BLaER1 treated with 17β-estradiol and CSF1 and Interleukin-3, amounts not matched to agents 10 nM and 100 nM (cell line): Measurements from ENCODE around the gene FOXK2.

Experiments
- H3K27ac ChIP-seq, 11 experiments: shearing (Covaris generic); formaldehyde crosslinking; 2 replicates each; pipeline ENCODE4 v1.8.1; 2022
- H3K27me3 ChIP-seq, 11 experiments: shearing (Covaris generic); formaldehyde crosslinking; 2 replicates each; pipeline ENCODE4 v1.8.1; 2022
- H3K36me3 ChIP-seq, 11 experiments: shearing (Covaris generic); formaldehyde crosslinking; 2 replicates each; pipeline ENCODE4 v1.8.1; 2022
- H3K4me1 ChIP-seq, 10 experiments: shearing (Covaris generic); formaldehyde crosslinking; 2 replicates each; pipeline ENCODE4 v1.8.1; 2022
- H3K4me2 ChIP-seq, 11 experiments: shearing (Covaris generic); formaldehyde crosslinking; 2 replicates each; pipeline ENCODE4 v1.8.1; 2022
- H3K4me3 ChIP-seq, 10 experiments: shearing (Covaris generic); formaldehyde crosslinking; 2 replicates each; pipeline ENCODE4 v1.8.1; 2022
- H3K9ac ChIP-seq, 11 experiments: shearing (Covaris generic); formaldehyde crosslinking; 2 replicates each; pipeline ENCODE4 v1.8.1; 2022
- H3K9me3 ChIP-seq, 11 experiments: shearing (Covaris generic); formaldehyde crosslinking; replicated peaks in 1 of 11; 2 replicates each; pipeline ENCODE4 v1.8.1; 2022
- H4K20me1 ChIP-seq, 11 experiments: shearing (Covaris generic); formaldehyde crosslinking; 2 replicates each; pipeline ENCODE4 v1.8.1; 2022
- Cebpa-rat ChIP-seq, 11 experiments: shearing (Covaris generic); IDR thresholded peaks; 2 replicates each; pipeline ENCODE4 v1.8.1; 2022

The FOXK2 gene

DNA sequence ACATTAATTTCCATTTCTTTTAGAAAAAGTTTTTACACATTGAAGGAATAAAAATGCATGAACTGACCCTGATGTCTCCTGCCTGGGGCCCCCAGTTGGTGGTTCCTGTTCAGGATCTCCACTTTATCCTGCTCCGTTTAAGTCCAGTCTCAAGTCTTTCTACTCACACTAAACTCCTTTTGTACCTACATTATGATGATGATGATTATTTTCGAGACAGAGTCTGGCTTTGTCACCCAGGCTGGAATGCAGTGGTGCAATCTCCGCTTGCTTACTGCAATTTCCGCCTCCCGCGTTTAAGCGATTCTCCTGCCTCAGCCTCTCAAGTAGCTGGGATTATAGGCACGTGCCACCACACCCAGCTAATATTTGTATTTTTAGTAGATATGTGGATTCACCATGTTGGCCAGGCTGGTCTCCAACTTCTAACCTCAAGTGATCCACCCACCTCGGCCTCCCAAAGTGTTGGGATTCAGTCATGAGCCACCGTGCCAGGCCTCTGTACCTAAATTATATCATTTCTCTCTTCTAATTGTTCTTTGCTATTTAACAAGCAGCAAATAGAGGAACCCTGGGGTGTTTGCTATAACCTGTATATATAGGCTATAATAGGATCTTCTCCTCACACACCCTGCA lies 2.2 kb upstream of the FOXK2 start:
- Histone ChIP-seq H3K4me2 (no peak overlapping the region), H3K27me3 (no peaks in the 10 kb centered on the region), H3K9me3 (peaks cover 0 to 8% (median 5%) of the 10 kb centered on the region in 11 experiments; a peak in 3 of 22 replicates), H3K27ac (no peak overlapping the region), H4K20me1 (peaks cover 16 to 25% (median 23%) of the 10 kb centered on the region in 11 experiments; a peak in 20 of 22 replicates), H3K4me3 (no peak overlapping the region), H3K36me3 (no peaks in the 10 kb centered on the region), H3K9ac (no peak overlapping the region), H3K4me1 (peaks cover 13 to 20% (median 18%) of the 10 kb centered on the region in 10 experiments)
- TF ChIP-seq Cebpa-rat (IDR thresholded peaks at IDR 0.05): no peak

DNA sequence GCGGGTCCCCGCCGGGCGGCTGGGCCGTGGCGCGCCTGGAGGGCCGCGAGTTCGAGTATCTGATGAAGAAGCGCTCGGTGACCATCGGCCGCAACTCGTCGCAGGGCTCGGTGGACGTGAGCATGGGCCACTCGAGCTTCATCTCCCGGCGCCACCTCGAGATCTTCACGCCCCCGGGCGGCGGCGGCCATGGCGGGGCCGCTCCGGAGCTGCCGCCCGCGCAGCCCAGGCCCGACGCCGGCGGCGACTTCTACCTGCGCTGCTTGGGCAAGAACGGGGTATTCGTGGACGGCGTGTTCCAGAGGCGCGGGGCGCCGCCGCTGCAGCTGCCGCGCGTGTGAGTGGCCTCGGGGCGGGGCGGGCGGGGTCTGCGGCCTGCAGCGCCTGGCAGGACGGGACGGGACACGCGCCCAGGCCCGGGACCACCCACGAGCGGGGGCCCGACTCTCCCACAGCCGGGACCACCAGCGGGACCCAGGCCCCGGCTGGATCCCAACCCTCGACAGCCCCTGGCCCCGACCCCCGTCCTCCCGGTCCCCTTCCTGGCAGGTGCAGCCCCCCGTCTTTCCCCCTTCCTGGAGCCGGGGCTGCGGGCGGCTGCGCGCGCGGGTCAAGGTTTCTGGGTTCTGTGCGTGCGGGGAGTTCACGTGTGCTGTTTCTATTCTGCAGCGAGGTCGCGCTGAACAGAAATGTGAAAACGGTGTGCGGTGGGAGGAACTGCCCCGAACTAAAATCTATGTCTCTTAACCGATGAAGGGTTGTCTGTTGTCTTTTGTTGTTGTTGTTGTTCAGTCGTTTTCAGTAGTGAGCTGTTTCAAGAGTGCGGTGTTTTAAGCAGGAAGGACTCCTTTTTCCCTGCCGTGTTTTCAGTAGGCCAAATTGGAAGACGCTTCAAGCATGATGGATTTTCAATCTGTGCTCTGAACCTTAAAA lies 705 bp downstream of the FOXK2 start:
- TF ChIP-seq Cebpa-rat (IDR thresholded peaks at IDR 0.05): no peak
- Histone ChIP-seq H3K9ac (peak overlapping the region; percentile 83 to 99 (median 97)), H3K4me3 (peak overlapping the region; percentile 71 to 92 (median 84)), H3K4me2 (peak overlapping the region; percentile 63 to 95 (median 89)), H3K27ac (peak overlapping the region; percentile 88 to 99 (median 98)), H3K4me1 (peaks cover 41 to 49% (median 44%) of the 10 kb centered on the region in 10 experiments), H3K27me3 (no peaks in the 10 kb centered on the region), H3K36me3 (peaks cover 0 to 27% (median 10%) of the 10 kb centered on the region in 11 experiments; a peak in 15 of 22 replicates), H4K20me1 (peaks cover 44 to 54% (median 52%) of the 10 kb centered on the region in 11 experiments; a peak in 21 of 22 replicates), H3K9me3 (no peaks in the 10 kb centered on the region)

DNA sequence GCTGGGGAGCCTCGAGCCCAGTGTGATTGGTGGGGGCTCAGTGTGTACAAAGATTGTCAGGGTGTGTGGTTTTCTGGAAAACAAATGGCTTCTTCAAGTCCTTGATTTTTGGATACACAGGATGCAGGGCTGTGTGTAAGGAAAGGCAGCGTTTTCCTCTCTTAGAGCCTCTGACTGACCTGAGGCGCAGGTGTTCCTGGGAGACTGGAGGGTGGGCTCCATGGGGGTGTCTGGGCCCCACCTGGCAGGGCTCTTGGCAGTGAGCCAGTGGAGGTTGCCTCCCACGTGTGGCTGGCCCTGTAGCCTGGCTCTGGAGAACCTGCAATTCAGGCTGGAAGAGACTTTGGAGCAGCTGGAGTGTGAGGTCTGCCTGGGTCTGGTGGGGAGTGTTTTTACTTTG lies 5.0 kb downstream of the FOXK2 start:
- H3K27me3 ChIP-seq: no peaks in the 10 kb centered on the region
- no peak overlapping the region for H3K4me3 ChIP-seq
- peaks cover 0 to 33% (median 15%) of the 10 kb centered on the region in 11 experiments; a peak in 15 of 22 replicates for H3K36me3 ChIP-seq
- H3K27ac ChIP-seq: peak overlapping the region in 3 of 11 experiments; percentile 11 to 38 (median 36); a peak in 5 of 22 replicates
- no peaks in the 10 kb centered on the region for H3K9me3 ChIP-seq
- H4K20me1 ChIP-seq: peaks cover 87 to 97% (median 95%) of the 10 kb centered on the region in 11 experiments; a peak in 21 of 22 replicates
- peak overlapping the region in 10 of 11 experiments; percentile 2 to 50 (median 34); a peak in 16 of 22 replicates for H3K4me2 ChIP-seq
- peak overlapping the region in 5 of 11 experiments; percentile 19 to 59 (median 30); a peak in 7 of 22 replicates for H3K9ac ChIP-seq
- no peak for TF ChIP-seq Cebpa-rat (IDR thresholded peaks at IDR 0.05)
- peaks cover 64 to 85% (median 80%) of the 10 kb centered on the region in 10 experiments for H3K4me1 ChIP-seq

DNA sequence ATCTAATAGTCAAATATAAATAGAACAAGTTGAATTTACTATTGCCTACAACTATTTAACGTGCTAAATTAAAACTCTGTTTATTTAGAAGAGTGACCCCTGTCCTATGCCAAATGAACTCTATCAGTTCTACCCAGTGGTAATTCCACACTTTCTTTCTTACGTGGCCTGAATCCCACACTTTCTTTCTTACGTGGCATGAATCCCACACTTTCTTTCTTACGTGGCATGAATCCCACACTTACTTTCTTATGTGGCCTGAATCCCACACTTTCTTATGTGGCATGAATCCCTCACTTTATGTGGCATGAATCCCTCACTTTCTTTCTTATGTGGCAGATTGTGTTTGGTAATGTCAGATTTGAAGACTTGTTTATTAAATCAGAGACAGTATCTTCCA lies 6.2 kb downstream of the FOXK2 start:
- H3K36me3 ChIP-seq: peaks cover 0 to 37% (median 18%) of the 10 kb centered on the region in 11 experiments; a peak in 15 of 22 replicates
- peak overlapping the region in 4 of 11 experiments; percentile 1 to 69 (median 26); a peak in 4 of 22 replicates for H3K4me2 ChIP-seq
- peak overlapping the region in 1 of 11 experiments; percentile 38; a peak in 2 of 22 replicates for H3K27ac ChIP-seq
- peaks cover 76 to 96% (median 92%) of the 10 kb centered on the region in 10 experiments for H3K4me1 ChIP-seq
- H3K9me3 ChIP-seq: no peaks in the 10 kb centered on the region
- peaks cover 85 to 100% (median 100%) of the 10 kb centered on the region in 11 experiments; a peak in 21 of 22 replicates for H4K20me1 ChIP-seq
- peak overlapping the region in 1 of 11 experiments; percentile 12; a peak in 2 of 22 replicates for H3K9ac ChIP-seq
- no peak for TF ChIP-seq Cebpa-rat (IDR thresholded peaks at IDR 0.05)
- H3K27me3 ChIP-seq: no peaks in the 10 kb centered on the region
- H3K4me3 ChIP-seq: no peak overlapping the region

DNA sequence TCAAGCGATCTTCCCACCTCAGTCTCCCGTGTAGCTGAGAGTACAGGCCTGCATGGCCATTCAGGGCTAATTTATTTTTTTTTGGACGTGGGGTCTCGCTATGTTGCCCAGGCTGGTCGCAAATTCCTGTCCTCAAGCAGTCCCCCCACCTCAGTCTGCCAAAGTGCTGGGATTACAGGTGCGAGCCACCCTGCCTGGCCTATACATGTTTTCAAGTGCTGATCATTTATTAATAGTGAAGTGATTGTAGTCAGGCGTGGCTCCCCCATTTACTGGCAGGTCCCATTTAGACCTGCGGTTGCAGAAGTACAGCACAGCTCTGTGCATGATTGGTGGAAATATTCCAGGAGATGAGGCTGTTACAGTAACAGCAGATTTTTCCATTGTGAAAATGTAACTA lies 8.4 kb downstream of the FOXK2 start:
- H3K36me3 ChIP-seq: peaks cover 0 to 34% (median 18%) of the 10 kb centered on the region in 11 experiments; a peak in 15 of 22 replicates
- H3K4me3 ChIP-seq: no peak overlapping the region
- no peaks in the 10 kb centered on the region for H3K9me3 ChIP-seq
- no peak for TF ChIP-seq Cebpa-rat (IDR thresholded peaks at IDR 0.05)
- peaks cover 72 to 100% (median 100%) of the 10 kb centered on the region in 11 experiments; a peak in 21 of 22 replicates for H4K20me1 ChIP-seq
- peaks cover 77 to 99% (median 90%) of the 10 kb centered on the region in 10 experiments for H3K4me1 ChIP-seq
- peak overlapping the region in 10 of 11 experiments; percentile 17 to 76 (median 38); a peak in 15 of 22 replicates for H3K4me2 ChIP-seq
- H3K9ac ChIP-seq: peak overlapping the region in 2 of 11 experiments; percentile 3 to 15; a peak in 4 of 22 replicates
- no peaks in the 10 kb centered on the region for H3K27me3 ChIP-seq
- no peak overlapping the region for H3K27ac ChIP-seq

DNA sequence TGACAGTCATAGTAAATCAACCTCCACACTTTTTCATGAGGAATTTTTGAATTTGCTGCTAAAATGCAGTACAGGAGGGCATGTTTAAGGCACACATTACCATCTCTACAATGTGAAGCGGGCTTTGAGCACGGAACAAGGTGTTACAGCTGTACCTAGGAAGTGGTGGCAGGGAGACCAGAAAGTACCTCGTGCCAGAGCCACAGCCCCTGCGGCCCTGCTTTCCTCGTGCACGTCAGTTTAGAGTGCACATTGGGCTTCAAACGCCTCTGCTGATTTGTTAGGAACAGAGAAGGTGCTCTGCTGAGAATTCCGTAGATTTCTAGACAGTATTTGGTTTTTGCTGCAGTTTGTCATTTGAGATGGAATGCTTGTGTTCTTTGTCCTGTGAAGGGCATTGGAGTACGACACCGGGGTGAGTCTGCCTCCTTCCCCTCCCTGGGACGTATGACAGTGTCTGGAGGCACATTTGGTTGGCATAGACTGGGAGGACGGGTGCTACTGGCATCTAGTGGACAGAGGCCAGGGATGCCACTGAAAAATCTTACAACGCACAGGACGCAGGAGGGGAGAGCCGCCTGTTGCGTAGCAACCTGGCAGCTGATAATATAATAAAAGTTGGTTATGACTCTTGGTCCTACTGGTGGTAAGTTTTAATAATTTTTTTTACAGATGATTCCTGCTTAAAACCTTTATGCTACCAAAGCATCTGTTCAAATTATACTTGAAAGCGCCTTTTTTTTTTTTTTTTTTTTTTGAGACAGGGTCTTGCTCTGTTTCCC lies 9.1 kb downstream of the FOXK2 start:
- H3K4me2 ChIP-seq: peak overlapping the region; percentile 17 to 86 (median 60); a peak in 21 of 22 replicates
- H3K27ac ChIP-seq: peak overlapping the region in 3 of 11 experiments; percentile 2 to 56 (median 8); a peak in 2 of 22 replicates
- no peaks in the 10 kb centered on the region for H3K27me3 ChIP-seq
- no peaks in the 10 kb centered on the region for H3K9me3 ChIP-seq
- peak overlapping the region in 3 of 11 experiments; percentile 2 to 34 (median 7); a peak in 3 of 22 replicates for H3K9ac ChIP-seq
- H4K20me1 ChIP-seq: peaks cover 64 to 100% (median 100%) of the 10 kb centered on the region in 11 experiments; a peak in 21 of 22 replicates
- no peak overlapping the region for H3K4me3 ChIP-seq
- peaks cover 75 to 99% (median 91%) of the 10 kb centered on the region in 10 experiments for H3K4me1 ChIP-seq
- H3K36me3 ChIP-seq: peaks cover 0 to 26% (median 11%) of the 10 kb centered on the region in 11 experiments; a peak in 14 of 22 replicates
- TF ChIP-seq Cebpa-rat (IDR thresholded peaks at IDR 0.05): no peak

DNA sequence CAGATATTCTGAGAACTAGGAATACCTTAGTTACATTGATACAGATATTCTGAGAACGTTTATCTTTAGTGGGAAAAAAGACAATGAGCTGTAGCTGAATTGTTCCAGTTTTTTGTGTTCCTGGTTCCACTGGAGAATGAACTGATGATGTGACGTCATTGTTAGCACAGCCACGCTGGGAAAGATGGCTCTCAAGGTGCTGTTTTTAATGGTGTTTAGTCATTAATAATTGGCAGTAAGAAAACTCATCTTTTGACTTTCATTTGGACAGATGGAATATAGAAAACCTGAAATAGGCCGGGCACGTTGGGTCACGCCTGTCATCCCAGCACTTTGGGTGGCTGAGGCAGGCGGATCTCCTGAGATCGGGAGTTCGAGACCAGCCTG lies 10.4 kb downstream of the FOXK2 start:
- Histone ChIP-seq H3K4me1 (peaks cover 75 to 99% (median 92%) of the 10 kb centered on the region in 10 experiments), H4K20me1 (peaks cover 60 to 100% (median 100%) of the 10 kb centered on the region in 11 experiments; a peak in 21 of 22 replicates), H3K9me3 (no peaks in the 10 kb centered on the region), H3K27ac (peak overlapping the region in 7 of 11 experiments; percentile 32 to 56 (median 48); a peak in 7 of 22 replicates), H3K9ac (0 out of 22 replicates have a peak overlapping the region, but pooled peaks of 2 of the 11 experiments have one; percentile 13 to 17), H3K27me3 (no peaks in the 10 kb centered on the region), H3K36me3 (peaks cover 0 to 15% (median 6%) of the 10 kb centered on the region in 11 experiments; a peak in 8 of 22 replicates), H3K4me2 (peak overlapping the region; percentile 65 to 86 (median 73); a peak in 18 of 22 replicates), H3K4me3 (no peak overlapping the region)
- no peak for TF ChIP-seq Cebpa-rat (IDR thresholded peaks at IDR 0.05)
